ENCODE results near the gene MEF2B. TPM values are rescaled to one million over a fixed set of nuclear protein-coding genes. Genes with fewer than 3 reads are reported as not detected.
"Not testable (repeated sequence)": the region's sequence is repeated elsewhere in the genome, so short reads cannot be mapped to it uniquely, and the experiment has no call there.

Gene MEF2B
- total and polyA plus RNA-seq, 2 donors (not counting 1 experiment from before 2014, with no cell fraction given), result 0.33 to 0.35 TPM

DNA sequence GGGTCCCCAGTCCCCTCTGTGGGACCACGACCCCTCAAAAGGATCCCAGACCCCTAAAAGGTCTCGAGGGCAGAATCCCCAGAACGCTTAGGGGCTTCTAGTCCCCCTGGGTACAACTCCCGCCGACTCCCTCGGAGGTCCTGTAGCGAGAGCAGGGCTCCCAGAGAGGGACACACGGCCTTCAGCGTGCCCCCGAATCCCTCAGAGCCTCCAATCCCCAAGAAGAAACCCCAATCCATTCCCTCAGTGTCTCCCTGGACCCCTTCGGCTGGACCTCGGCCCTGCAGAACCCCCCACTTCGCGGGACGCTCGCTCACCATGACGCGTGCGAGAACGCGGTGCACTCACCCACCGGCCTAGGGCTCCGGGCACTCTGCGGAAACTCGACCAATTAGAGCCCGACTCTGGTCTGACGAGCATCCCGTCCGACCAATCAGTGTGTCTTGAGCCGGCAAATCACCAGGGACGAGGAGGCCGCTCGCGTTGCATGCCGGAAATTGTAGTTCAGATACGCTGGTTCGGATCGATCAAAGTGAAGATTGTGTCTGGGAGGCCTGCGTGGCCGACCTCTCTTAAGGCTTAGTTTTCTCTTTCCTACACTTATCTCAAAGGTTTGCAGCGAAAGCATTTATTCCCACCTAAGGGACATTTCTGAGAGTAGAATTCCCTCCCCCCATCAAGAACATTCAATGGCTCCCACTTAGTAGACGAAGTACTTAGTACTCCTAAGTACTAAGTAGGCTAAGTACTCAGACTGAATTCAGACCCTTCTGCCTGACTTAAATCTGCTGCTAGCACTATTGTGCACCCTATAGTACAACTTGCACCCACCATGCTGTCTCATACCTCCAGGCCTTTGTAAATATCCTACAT is 31.7 kb downstream of the MEF2B start, which contains the start of gene TMEM161A:
Gene TMEM161A (minus strand): TSS at position 370 of the 873 bp plus-strand sequence. CDS start 50 bp downstream, at position 320.
- H3K4me2 ChIP-seq (ENCODE audit: extremely low read depth, insufficient read depth, low read length), result peak within 1 kb of the TSS; percentile 95
- no peaks in the 10 kb centered on the region for H3K79me2 ChIP-seq (ENCODE audit: control insufficient read depth, insufficient read depth, low read length)
- DNase-seq (ENCODE audit: low read depth in 2 of 2), result peak; percentile 99 to 100
- H3K9me3 ChIP-seq (ENCODE audit: control insufficient read depth, insufficient read depth, low read depth, low read length), result no peaks in the 10 kb centered on the region
- no peaks in the 10 kb centered on the region for H4K20me1 ChIP-seq (ENCODE audit: control insufficient read depth, extremely low read depth, insufficient read depth, low read length)
- peak within 1 kb of the TSS; percentile 65 for H3K27ac ChIP-seq (ENCODE audit: insufficient read depth, low read length)
- H3K9ac ChIP-seq (ENCODE audit: insufficient read depth, low read length), result peak within 1 kb of the TSS; percentile 62
- TF ChIP-seq EZH2 (IDR thresholded peaks at IDR 0.05; ENCODE audit: low read length, missing control alignments), result no peak
- TF ChIP-seq, protein P1, sequence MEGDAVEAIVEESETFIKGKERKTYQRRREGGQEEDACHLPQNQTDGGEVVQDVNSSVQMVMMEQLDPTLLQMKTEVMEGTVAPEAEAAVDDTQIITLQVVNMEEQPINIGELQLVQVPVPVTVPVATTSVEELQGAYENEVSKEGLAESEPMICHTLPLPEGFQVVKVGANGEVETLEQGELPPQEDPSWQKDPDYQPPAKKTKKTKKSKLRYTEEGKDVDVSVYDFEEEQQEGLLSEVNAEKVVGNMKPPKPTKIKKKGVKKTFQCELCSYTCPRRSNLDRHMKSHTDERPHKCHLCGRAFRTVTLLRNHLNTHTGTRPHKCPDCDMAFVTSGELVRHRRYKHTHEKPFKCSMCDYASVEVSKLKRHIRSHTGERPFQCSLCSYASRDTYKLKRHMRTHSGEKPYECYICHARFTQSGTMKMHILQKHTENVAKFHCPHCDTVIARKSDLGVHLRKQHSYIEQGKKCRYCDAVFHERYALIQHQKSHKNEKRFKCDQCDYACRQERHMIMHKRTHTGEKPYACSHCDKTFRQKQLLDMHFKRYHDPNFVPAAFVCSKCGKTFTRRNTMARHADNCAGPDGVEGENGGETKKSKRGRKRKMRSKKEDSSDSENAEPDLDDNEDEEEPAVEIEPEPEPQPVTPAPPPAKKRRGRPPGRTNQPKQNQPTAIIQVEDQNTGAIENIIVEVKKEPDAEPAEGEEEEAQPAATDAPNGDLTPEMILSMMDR (conservative IDR thresholded peaks at IDR 0.05 in 1 of 2, IDR thresholded peaks at IDR 0.05 in 1 of 2; ENCODE audit: low read depth in 1 of 2, low read length in 2 of 2), result no peak
- no peaks in the 10 kb centered on the region for H3K27me3 ChIP-seq (ENCODE audit: control insufficient read depth, insufficient read depth, low read length)
- H2AFZ ChIP-seq (ENCODE audit: low read length), result peak within 1 kb of the TSS; percentile 80
- H3K36me3 ChIP-seq (ENCODE audit: control insufficient read depth, insufficient read depth, low read length), result no peaks in the 10 kb centered on the region
- peaks cover 2% of the 10 kb centered on the region for H3K4me1 ChIP-seq (ENCODE audit: control insufficient read depth, extremely low read depth, insufficient read depth, low read length)
- H3K4me3 ChIP-seq (replicated peaks in 1 of 4; ENCODE audit: control extremely low read depth in 1 of 4, insufficient read depth in 1 of 4, low read depth in 3 of 4, low read length in 4 of 4), result peak within 1 kb of the TSS; percentile 54 to 89 (median 60)

DNA sequence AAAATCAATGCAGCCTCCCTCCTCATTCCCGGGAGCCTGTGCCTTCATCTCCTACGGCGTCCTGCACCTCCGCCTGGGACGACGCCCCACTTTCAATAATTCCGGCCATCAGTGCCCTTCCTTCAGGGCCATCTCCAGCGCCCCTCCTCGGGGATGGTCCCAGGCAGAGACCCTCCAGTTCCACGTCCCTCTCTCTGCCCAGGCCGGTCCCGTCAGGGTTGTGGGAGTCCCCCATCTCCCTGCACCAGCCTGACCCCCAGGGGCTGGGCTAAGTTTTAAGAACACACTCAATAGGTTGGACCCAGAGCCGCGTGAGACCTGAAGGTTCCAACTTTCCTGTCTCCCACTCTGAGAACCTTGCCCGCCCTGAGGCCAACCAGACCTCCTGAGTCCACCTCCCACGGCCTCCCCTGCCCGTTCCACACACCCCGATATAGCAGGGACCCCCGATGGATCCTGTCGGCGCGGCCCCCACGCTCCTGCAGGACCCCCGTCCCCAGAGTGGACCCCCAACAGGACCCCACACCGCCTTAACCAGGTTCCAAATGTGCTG is 32.4 kb downstream of the MEF2B start:
- peak overlapping the region; percentile 54 to 89 (median 60) for H3K4me3 ChIP-seq (replicated peaks in 1 of 4; ENCODE audit: control extremely low read depth in 1 of 4, insufficient read depth in 1 of 4, low read depth in 3 of 4, low read length in 4 of 4)
- H3K79me2 ChIP-seq (ENCODE audit: control insufficient read depth, insufficient read depth, low read length), result no peaks in the 10 kb centered on the region
- H3K27me3 ChIP-seq (ENCODE audit: control insufficient read depth, insufficient read depth, low read length), result no peaks in the 10 kb centered on the region
- peak overlapping the region; percentile 62 for H3K9ac ChIP-seq (ENCODE audit: insufficient read depth, low read length)
- no peaks in the 10 kb centered on the region for H3K36me3 ChIP-seq (ENCODE audit: control insufficient read depth, insufficient read depth, low read length)
- H2AFZ ChIP-seq (ENCODE audit: low read length), result peak overlapping the region; percentile 80
- peak overlapping the region; percentile 95 for H3K4me2 ChIP-seq (ENCODE audit: extremely low read depth, insufficient read depth, low read length)
- no peaks in the 10 kb centered on the region for H4K20me1 ChIP-seq (ENCODE audit: control insufficient read depth, extremely low read depth, insufficient read depth, low read length)
- peaks cover 2% of the 10 kb centered on the region for H3K4me1 ChIP-seq (ENCODE audit: control insufficient read depth, extremely low read depth, insufficient read depth, low read length)
- no peaks in the 10 kb centered on the region for H3K9me3 ChIP-seq (ENCODE audit: control insufficient read depth, insufficient read depth, low read depth, low read length)
- DNase-seq (ENCODE audit: low read depth in 2 of 2), result no peak
- H3K27ac ChIP-seq (ENCODE audit: insufficient read depth, low read length), result peak overlapping the region; percentile 65
- TF ChIP-seq EZH2 (IDR thresholded peaks at IDR 0.05; ENCODE audit: low read length, missing control alignments), result no peak
- TF ChIP-seq, protein P1 (conservative IDR thresholded peaks at IDR 0.05 in 1 of 2, IDR thresholded peaks at IDR 0.05 in 1 of 2; ENCODE audit: low read depth in 1 of 2, low read length in 2 of 2), result no peak

DNA sequence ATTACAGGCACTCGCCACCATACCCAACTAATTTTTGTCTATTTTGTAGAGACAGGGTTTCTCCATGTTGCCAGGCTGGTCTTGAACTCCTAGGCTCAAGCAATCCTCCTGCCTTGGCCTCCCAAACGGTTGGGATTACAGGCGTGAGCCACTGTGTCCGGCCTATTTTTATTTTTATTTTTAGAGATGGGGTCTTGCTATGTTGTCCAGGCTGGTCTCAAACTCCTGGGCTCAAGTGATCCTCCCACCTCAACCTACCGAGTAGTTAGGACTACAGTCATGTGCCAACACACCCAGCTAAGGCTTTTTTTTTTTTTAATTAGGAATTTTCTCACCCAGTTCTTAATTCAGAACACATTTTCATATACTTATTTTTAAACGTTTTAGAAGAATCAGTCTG is 34.4 kb downstream of the MEF2B start:
- not testable (repeated sequence) for H3K4me2 ChIP-seq (ENCODE audit: extremely low read depth, insufficient read depth, low read length); H4K20me1 ChIP-seq (ENCODE audit: control insufficient read depth, extremely low read depth, insufficient read depth, low read length); H2AFZ ChIP-seq (ENCODE audit: low read length); H3K27me3 ChIP-seq (ENCODE audit: control insufficient read depth, insufficient read depth, low read length); H3K4me3 ChIP-seq (replicated peaks in 1 of 4; ENCODE audit: control extremely low read depth in 1 of 4, insufficient read depth in 1 of 4, low read depth in 3 of 4, low read length in 4 of 4); H3K79me2 ChIP-seq (ENCODE audit: control insufficient read depth, insufficient read depth, low read length); H3K9ac ChIP-seq (ENCODE audit: insufficient read depth, low read length); H3K4me1 ChIP-seq (ENCODE audit: control insufficient read depth, extremely low read depth, insufficient read depth, low read length); H3K27ac ChIP-seq (ENCODE audit: insufficient read depth, low read length); DNase-seq (ENCODE audit: low read depth in 2 of 2); H3K36me3 ChIP-seq (ENCODE audit: control insufficient read depth, insufficient read depth, low read length); H3K9me3 ChIP-seq (ENCODE audit: control insufficient read depth, insufficient read depth, low read depth, low read length)
